ENCODE data around the gene GBP6.
A peak's percentile ranks its signal among the peaks of the same experiment; 100 is the strongest.
"Not testable (repeated sequence)": the region's sequence is repeated elsewhere in the genome, so short reads cannot be mapped to it uniquely, and the experiment has no call there.

Gene GBP6

GRCh38 chr1:89363638-89364536 lies at the start of gene GBP6:
TSS of gene GBP6 (plus strand) at chr1:89364059. CDS start at chr1:89368552, 4,493 bp downstream.
- DNase-seq (ENCODE audit: low spot score): no peak

GRCh38 chr1:89322402-89322801 lies 41.5 kb upstream of the GBP6 start:
- no peak for DNase-seq (ENCODE audit: low spot score)

- no peak for DNase-seq (ENCODE audit: low spot score)
Measured at GRCh38 chr1:89331890-89332289, 32.0 kb upstream of the GBP6 start.

GRCh38 chr1:89332461-89332860 lies 31.4 kb upstream of the GBP6 start:
- no peak for DNase-seq (ENCODE audit: low spot score)

- no peak for DNase-seq (ENCODE audit: low spot score)
Measured at GRCh38 chr1:89335486-89335885, 28.4 kb upstream of the GBP6 start.

- no peak for DNase-seq (ENCODE audit: low spot score)
Measured at GRCh38 chr1:89337903-89338302, 26.0 kb upstream of the GBP6 start.

- no peak for DNase-seq (ENCODE audit: low spot score)
Measured at GRCh38 chr1:89339039-89339438, 24.8 kb upstream of the GBP6 start.

GRCh38 chr1:89345479-89345878 lies 18.4 kb upstream of the GBP6 start:
- DNase-seq (ENCODE audit: low spot score): not testable (repeated sequence)

GRCh38 chr1:89347296-89347695 lies 16.6 kb upstream of the GBP6 start:
- DNase-seq (ENCODE audit: low spot score): no peak

- DNase-seq (ENCODE audit: low spot score): no peak
Measured at GRCh38 chr1:89350298-89350697, 13.6 kb upstream of the GBP6 start.

GRCh38 chr1:89351597-89352311 lies 12.1 kb upstream of the GBP6 start:
- DNase-seq (ENCODE audit: low spot score): no peak

GRCh38 chr1:89352421-89352820 lies 11.4 kb upstream of the GBP6 start:
- no peak for DNase-seq (ENCODE audit: low spot score)

GRCh38 chr1:89354205-89354604 lies 9.7 kb upstream of the GBP6 start:
- DNase-seq (ENCODE audit: low spot score): no peak

GRCh38 chr1:89355056-89355455 lies 8.8 kb upstream of the GBP6 start:
- no peak for DNase-seq (ENCODE audit: low spot score)

- DNase-seq (ENCODE audit: low spot score): no peak
Measured at GRCh38 chr1:89356658-89357400, 7.0 kb upstream of the GBP6 start.

GRCh38 chr1:89358287-89358893 lies 5.5 kb upstream of the GBP6 start:
- peak; percentile 58 for DNase-seq (ENCODE audit: low spot score)

- no peak for DNase-seq (ENCODE audit: low spot score)
Measured at GRCh38 chr1:89360716-89361115, 3.1 kb upstream of the GBP6 start.

- no peak for DNase-seq (ENCODE audit: low spot score)
Measured at GRCh38 chr1:89361681-89362080, 2.2 kb upstream of the GBP6 start.

GRCh38 chr1:89363196-89363595 lies 663 bp upstream of the GBP6 start:
- DNase-seq (ENCODE audit: low spot score): no peak

GRCh38 chr1:89364954-89365550 lies 1.2 kb downstream of the GBP6 start:
- DNase-seq (ENCODE audit: low spot score): no peak

- DNase-seq (ENCODE audit: low spot score): no peak
Measured at GRCh38 chr1:89367221-89367620, 3.4 kb downstream of the GBP6 start.

- no peak for DNase-seq (ENCODE audit: low spot score)
Measured at GRCh38 chr1:89369331-89369730, 5.5 kb downstream of the GBP6 start.

All from cerebellar cortex (tissue), 1 donor.